Lung (tissue), 12 donors: ENCODE data around the gene RSPO4. TPM values are rescaled to one million over a fixed set of nuclear protein-coding genes. Genes with fewer than 3 reads are reported as not detected.

Experiments
- ATAC-seq: fragments of 200-7000 bp; cut with Tn5 transposase; one replicate; pipeline ENCODE4 v1.9.1; 2020; ENCODE audit warnings: moderate number of reproducible peaks; ENCODE audit not compliant: insufficient read depth, low FRiP score
- DNase-seq, 3 donors: peaks; one replicate each; pipeline ENCODE4 v3.0.0-alpha.2; 2013 to 2017
- H3K27ac ChIP-seq, 2 donors: one replicate each; pipeline ENCODE4 v1.5.1; 2013; ENCODE audit warnings: mild to moderate bottlenecking in 2 of 2, moderate library complexity in 2 of 2, control low read depth in 1 of 2, inconsistent platforms in 1 of 2, low read depth in 1 of 2, low read length in 1 of 2
- H3K27me3 ChIP-seq, 3 donors: one replicate each; pipeline ENCODE4 v1.5.1; 2013; ENCODE audit warnings: low read length in 2 of 3; ENCODE audit not compliant: control insufficient read depth in 3 of 3, insufficient read depth in 3 of 3
- H3K36me3 ChIP-seq, 4 donors: one replicate each; pipeline ENCODE4 v1.5.1; 2013; ENCODE audit warnings: low read length in 4 of 4, mild to moderate bottlenecking in 1 of 4, moderate library complexity in 1 of 4; ENCODE audit not compliant: control insufficient read depth in 4 of 4, insufficient read depth in 4 of 4
- H3K4me1 ChIP-seq, 5 donors: one replicate each; pipeline ENCODE4 v1.5.1; 2013; ENCODE audit warnings: low read length in 5 of 5, mild to moderate bottlenecking in 2 of 5, moderate library complexity in 1 of 5; ENCODE audit not compliant: control insufficient read depth in 5 of 5, insufficient read depth in 5 of 5
- H3K4me3 ChIP-seq: one replicate; pipeline ENCODE4 v1.5.1; 2013; ENCODE audit warnings: mild to moderate bottlenecking, control low read depth, moderate library complexity
- H3K9ac ChIP-seq, 2 donors: one replicate each; pipeline ENCODE4 v1.5.1; 2013; ENCODE audit warnings: low read length in 2 of 2, control low read depth in 1 of 2; ENCODE audit not compliant: insufficient read depth in 1 of 2
- H3K9me3 ChIP-seq, 4 donors: one replicate each; pipeline ENCODE4 v1.5.1; 2013; ENCODE audit warnings: low read length in 3 of 4, mild to moderate bottlenecking in 1 of 4, moderate library complexity in 1 of 4; ENCODE audit not compliant: control insufficient read depth in 4 of 4, insufficient read depth in 3 of 4
- WGBS, 2 donors: extraction: QIAGEN DNeasy Blood & Tissue Kit; methylation state at CpG; one replicate each; pipeline ENCODE4 v1.1.7; 2013; 5-methylcytosine and 5-hydroxymethylcytosine counted together
- polyA plus RNA-seq, 2 donors: library from polyadenylated mRNA; stranded (reverse); fragments of 200-250 nt; gene quantifications; one replicate each; pipeline ENCODE4 v1.2.1, GENCODE V29; 2013
- total RNA-seq, 2 donors: library from RNA; depleted of rRNA in 1 of 2; stranded (reverse); fragments of >200 nt in 1 of 2; gene quantifications; one replicate each; pipeline ENCODE4 v1.2.1, GENCODE V29; 2014 to 2021
- TF ChIP-seq, protein P1 (sequence below): IDR thresholded peaks from 2 replicates; pipeline ENCODE4 v1.5.1; 2012; ENCODE audit warnings: mild to moderate bottlenecking; ENCODE audit errors: control extremely low read depth, extremely low read depth
- donor health status: control.
- donor health status: control.
- donor health status: Bipolar disorder and iron deficiency.
- donor health status: healthy.
- donor health status: DM: yes; HTN: yes; CAD: no.

RSPO4 gene
- total and polyA plus RNA-seq, 4 donors = 1.00 to 7.4 (median 2.5) TPM

DNA sequence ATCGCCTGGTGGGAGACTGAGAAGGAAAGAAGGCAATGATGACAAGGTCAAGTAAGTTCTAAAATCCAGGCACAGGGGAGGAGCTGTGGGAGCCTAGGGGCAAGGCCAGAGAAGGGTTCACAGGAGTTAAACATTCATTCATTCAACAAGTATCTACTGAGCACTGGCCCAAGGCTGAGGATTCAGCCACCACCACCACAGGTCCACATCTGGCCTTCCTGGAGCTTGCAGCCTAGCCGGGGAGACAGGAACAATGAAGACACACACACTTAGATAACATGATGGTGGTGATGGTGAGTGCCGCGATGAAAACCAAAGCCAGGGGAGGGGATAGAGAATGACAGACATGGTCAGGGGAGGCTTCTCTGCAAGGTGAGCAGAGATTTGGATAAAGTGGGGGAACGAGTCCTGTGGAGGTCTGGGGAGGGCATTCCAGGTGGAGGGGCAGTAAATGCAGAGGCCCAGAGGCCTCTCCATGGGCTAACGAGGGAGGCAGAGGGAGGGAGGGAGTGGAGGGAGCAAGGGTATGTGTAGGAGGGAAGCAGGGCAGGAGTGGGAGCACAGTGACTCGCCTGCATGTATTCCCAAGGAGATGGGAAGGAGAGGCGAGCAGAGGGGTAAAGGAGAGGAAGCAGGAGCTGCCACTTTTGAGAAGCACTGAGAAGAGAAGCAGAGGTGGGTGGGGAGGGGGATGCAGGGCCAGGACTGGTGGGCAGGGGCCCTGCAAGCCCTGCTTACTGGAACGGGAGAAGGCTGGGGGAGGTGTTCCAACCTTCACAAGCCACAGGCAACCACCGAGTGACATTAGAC lies 10.5 kb upstream of the RSPO4 start:
- Histone ChIP-seq H3K36me3 (no peaks in the 10 kb centered on the region), H3K4me3 (no peak overlapping the region), H3K27me3 (no peaks in the 10 kb centered on the region), H3K9ac (no peak overlapping the region), H3K27ac (no peak overlapping the region), H3K4me1 (no peaks in the 10 kb centered on the region), H3K9me3 (peaks cover 0 to 1% (median 0%) of the 10 kb centered on the region in 4 donors)
- ATAC-seq = no peak
- 72 to 79% methylated on average over 10 of the region's 10 CpGs for WGBS, 2 donors
- no peak for DNase-seq
- TF ChIP-seq, protein P1, sequence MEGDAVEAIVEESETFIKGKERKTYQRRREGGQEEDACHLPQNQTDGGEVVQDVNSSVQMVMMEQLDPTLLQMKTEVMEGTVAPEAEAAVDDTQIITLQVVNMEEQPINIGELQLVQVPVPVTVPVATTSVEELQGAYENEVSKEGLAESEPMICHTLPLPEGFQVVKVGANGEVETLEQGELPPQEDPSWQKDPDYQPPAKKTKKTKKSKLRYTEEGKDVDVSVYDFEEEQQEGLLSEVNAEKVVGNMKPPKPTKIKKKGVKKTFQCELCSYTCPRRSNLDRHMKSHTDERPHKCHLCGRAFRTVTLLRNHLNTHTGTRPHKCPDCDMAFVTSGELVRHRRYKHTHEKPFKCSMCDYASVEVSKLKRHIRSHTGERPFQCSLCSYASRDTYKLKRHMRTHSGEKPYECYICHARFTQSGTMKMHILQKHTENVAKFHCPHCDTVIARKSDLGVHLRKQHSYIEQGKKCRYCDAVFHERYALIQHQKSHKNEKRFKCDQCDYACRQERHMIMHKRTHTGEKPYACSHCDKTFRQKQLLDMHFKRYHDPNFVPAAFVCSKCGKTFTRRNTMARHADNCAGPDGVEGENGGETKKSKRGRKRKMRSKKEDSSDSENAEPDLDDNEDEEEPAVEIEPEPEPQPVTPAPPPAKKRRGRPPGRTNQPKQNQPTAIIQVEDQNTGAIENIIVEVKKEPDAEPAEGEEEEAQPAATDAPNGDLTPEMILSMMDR = no peak

DNA sequence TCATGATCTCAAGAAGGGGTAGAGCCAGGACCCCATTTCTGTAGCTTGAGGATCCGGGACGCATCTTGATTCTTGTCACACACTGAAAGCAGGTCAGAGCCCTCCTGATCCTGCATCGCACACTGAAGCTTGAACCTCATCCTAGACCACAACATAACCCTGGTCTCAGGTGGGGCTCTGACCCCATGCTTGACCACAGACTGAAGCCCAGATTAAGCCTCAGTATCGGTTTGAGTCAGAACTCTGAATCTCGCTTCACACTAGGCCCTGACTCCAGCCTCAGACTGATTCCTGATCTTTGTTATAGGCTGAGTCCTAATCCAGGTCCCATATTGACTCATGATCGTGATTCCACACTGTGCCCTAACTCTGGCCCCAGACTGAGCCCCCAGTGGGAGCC lies 8.5 kb upstream of the RSPO4 start:
- Histone ChIP-seq H3K9me3 (peaks cover 0 to 1% (median 0%) of the 10 kb centered on the region in 4 donors), H3K27ac (no peak overlapping the region), H3K9ac (no peak overlapping the region), H3K36me3 (no peaks in the 10 kb centered on the region), H3K4me3 (no peak overlapping the region), H3K4me1 (no peaks in the 10 kb centered on the region), H3K27me3 (no peaks in the 10 kb centered on the region)
- TF ChIP-seq, protein P1 = no peak
- 91 to 93% methylated on average over 6 of the region's 6 CpGs for WGBS, 2 donors
- DNase-seq (no peak), ATAC-seq (no peak)

DNA sequence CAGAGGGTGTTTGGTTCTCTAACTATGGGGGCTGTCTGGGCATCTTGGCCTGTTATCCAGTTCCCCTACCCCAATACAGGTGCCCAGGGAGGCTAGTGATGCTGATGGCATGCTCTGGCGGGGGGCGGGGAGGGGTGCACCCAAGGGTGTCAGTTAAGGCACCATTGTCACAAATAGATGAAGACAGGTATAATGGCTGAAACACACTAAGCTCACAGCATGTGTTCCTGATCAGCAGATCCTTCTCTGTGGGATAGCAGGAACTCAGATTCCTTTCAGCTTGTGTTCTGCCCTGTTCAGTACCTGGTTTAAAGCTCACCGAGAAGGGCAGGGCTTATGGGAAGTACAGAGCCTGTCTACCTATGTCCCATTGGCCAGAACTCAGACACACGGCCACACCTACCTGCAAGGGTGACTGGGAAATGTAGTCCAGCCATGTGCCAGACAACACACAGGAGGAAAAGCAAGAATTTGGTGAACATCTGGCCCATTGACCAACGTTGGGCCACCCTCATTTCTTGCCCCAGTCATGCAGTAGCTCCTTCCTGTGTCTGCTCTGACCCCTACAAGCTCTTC lies 3.4 kb upstream of the RSPO4 start:
- Histone ChIP-seq H3K27ac (no peak overlapping the region), H3K9me3 (peaks cover 0 to 3% (median 0%) of the 10 kb centered on the region in 4 donors), H3K4me3 (no peak overlapping the region), H3K4me1 (peaks cover 0 to 6% (median 0%) of the 10 kb centered on the region in 5 donors), H3K36me3 (no peaks in the 10 kb centered on the region), H3K9ac (no peak overlapping the region), H3K27me3 (peaks cover 4 to 13% (median 6%) of the 10 kb centered on the region in 3 donors)
- no peak for ATAC-seq
- no peak for DNase-seq
- TF ChIP-seq, protein P1 = no peak
- 45 to 47% methylated on average over 5 of the region's 5 CpGs for WGBS, 2 donors
